PFSK-1 (cell line): Measurements from ENCODE around the gene TEKT3.

Source experiments
- POLR2AphosphoS5 ChIP-seq: IDR thresholded peaks from 2 replicates; pipeline ENCODE4 v1.6.1; 2012; ENCODE audit warnings: low read depth, mild to moderate bottlenecking, control low read depth, low read length, moderate library complexity
- REST ChIP-seq, 2 experiments: IDR thresholded peaks; 2 replicates each; pipeline versions ENCODE4 v1.6.1 to v1.8.0; 2011 to 2012; ENCODE audit warnings: low read depth in 2 of 2, low read length in 2 of 2, control low read depth in 1 of 2, inconsistent platforms in 1 of 2, mild to moderate bottlenecking in 1 of 2, moderate library complexity in 1 of 2; ENCODE audit not compliant: insufficient read depth in 1 of 2
- SIN3A ChIP-seq: IDR thresholded peaks from 2 replicates; pipeline ENCODE4 v1.6.1; 2012; ENCODE audit warnings: mild to moderate bottlenecking, low read length, moderate library complexity, borderline replicate concordance; ENCODE audit not compliant: insufficient read depth
- TAF1 ChIP-seq: IDR thresholded peaks from 2 replicates; pipeline ENCODE4 v1.6.1; 2012; ENCODE audit warnings: low read length, control low read depth, borderline replicate concordance; ENCODE audit not compliant: insufficient read depth

- TF ChIP-seq REST (IDR thresholded peaks at IDR 0.05; ENCODE audit: insufficient read depth in 1 of 2, low read depth in 2 of 2, low read length in 2 of 2) = no peak
- TF ChIP-seq POLR2AphosphoS5 = no peak
- no peak for TF ChIP-seq TAF1
- TF ChIP-seq SIN3A = no peak
These were observed 55.9 kb downstream of the TEKT3 start for GRCh38 chr17:15285466-15285865.
